Ovary (tissue), 3 donors: ENCODE data around the gene ACVRL1.

ENCODE experiments used
- CTCF ChIP-seq, 3 donors: fragments of 450-650 bp in 2 of 3; fragments of 200-600 bp in 1 of 3; IDR thresholded peaks; one replicate each; pipeline versions ENCODE4 v1.5.1 to v1.8.0; 2016 to 2022; ENCODE audit warnings: antibody characterized with exemption in 3 of 3, mild to moderate bottlenecking in 1 of 3
- EP300 ChIP-seq: sonication (generic); formaldehyde crosslinking; IDR thresholded peaks from one replicate; pipeline ENCODE4 v1.6.1; 2017; ENCODE audit warnings: antibody characterized with exemption
- POLR2A ChIP-seq: fragments of 450-650 bp; IDR thresholded peaks from one replicate; pipeline ENCODE4 v1.6.1; 2017; ENCODE audit warnings: antibody characterized with exemption, mild to moderate bottlenecking, moderate library complexity
- donor health status: DM: no; HTN: no; CAD: no.

- TF ChIP-seq CTCF (IDR thresholded peaks at IDR 0.05) (no peak), POLR2A (no peak), EP300 (no peak)
These were observed 35.2 kb upstream of the ACVRL1 start for GRCh38 chr12:51871918-51872688.
